Activated CD4-positive, CD25-positive, alpha-beta regulatory T cell treated with anti-CD3 and anti-CD28 coated beads, Interleukin-2, amount 50 U/mL, for 24 hours (primary cell): ENCODE results near the gene SLC2A13.

ENCODE experiments used
- ATAC-seq, 2 donors: fragments of 150-1000 bp; cut with Tn5 transposase; one replicate each; pipeline ENCODE4 v1.10.0; 2021; ENCODE audit warnings: mild to moderate bottlenecking in 1 of 2, moderate library complexity in 1 of 2

Gene SLC2A13

DNA sequence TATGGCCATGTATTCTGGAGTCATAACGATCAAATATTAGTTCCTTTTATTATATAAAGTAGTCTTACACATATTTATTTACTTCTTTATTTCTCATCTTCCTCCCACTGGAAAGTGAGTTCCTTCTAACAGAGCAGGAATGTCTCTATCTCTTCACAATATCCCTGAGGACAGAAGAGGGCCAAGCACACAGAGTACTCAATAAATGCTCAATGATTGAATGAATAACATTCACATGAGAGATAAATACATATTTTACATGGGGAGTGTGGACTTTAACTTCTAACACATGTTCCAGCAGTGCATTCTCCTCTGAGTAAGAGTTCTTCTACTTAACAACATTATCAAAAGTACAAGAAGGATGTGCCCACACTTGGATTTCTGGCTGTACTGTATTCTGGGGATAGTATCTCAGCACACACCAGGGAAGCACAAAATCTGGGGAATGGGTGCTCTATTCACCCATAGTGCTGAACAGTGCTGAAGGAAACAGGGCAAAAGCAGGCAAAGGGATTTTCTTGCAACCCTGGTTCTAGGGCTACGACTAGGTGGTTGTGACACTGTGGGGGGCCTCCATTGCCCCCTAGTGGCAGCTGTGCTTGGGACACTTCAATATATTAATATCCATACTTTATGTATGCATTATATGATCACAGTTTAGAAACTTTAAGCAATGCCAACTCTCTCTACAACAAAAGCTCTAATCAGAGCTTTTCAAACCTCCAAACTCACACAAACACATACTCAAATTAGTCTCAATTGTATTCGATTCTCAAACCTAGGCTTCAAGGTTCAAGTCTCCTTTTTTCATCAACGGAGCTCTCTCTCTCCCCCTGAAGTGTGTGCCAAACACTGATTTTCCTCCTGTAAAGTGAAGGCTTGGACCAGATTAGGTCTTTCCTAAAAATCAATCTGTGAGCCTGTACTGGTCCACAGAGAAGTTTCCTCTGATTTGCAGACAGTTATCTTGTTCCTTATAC lies 115.5 kb downstream of the SLC2A13 start:
- peak; percentile 76 to 84 for ATAC-seq

DNA sequence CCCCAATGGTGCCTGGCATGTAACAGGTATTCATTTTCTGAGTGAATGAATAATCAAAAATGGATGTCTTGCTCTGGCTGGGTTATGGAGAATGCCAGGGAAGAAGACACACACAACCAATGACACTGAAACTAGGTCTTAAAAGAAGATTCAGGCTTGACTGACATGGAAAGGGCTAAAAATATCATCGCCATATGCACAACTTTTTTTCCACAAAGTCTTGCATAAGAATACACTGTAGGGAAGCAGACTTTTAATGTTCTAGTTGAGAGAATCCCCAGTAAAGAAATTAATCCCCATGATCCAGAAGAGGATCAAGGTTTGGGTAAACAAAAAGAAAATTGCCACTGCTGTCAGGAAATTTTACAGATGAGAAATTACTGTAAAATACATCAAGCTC lies 116.4 kb downstream of the SLC2A13 start:
- ATAC-seq = no peak

DNA sequence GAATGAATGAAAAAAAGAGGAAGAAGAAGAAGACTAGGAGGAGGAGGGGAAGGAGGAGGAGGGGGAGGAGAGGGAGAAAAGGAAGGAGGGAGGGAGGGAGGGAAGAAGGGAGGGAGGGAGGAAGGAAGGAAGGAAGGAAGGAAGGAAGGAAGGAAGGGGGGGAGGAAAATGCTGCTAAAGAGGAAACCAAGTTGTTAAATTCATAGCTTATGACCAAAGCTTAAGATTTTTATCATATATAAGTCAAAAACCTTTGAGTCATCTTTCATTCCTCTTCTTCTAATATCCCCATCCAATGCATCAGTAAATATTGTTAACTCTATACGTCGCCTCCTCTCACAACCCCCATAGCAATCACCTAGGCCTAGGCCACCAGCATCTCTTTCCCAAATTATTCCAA lies 117.3 kb downstream of the SLC2A13 start:
- no peak for ATAC-seq

DNA sequence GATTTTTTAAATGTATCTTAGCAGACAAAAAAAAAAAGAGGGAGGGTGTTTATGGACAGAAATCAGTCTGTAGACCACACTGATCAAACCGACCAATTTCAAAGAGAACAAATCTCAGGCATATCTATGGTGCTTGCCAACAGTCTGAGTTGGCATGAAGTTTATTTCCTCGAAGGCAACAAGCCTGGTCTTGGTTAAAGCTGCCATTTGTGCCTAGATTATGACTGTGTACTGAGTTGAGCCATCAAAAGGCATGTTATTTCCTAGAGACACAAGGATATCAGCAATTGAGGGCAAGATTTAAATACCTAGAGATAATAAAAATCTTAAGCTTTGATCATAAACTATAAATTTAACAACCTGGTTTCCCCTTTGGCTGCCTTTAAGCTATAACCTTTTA lies 119.2 kb downstream of the SLC2A13 start:
- no peak for ATAC-seq

DNA sequence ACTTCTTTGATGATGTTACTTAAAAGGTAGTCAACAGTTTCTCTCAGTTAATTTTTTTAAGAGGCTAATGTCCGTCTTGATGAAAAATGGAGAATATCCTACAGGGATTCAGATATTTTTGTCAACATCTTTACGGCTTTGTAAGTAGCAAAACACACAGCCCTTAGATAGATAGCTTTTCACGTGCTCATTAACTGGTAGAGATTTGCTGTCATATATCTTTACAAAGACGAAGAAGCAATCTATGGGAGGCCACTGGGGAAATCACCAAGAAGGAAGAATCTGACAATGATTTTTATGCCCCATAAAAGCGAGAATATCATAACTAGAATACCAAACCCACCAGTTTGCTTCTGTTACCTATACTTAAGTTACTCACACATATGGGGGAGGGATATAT lies 121.2 kb downstream of the SLC2A13 start:
- ATAC-seq = no peak

DNA sequence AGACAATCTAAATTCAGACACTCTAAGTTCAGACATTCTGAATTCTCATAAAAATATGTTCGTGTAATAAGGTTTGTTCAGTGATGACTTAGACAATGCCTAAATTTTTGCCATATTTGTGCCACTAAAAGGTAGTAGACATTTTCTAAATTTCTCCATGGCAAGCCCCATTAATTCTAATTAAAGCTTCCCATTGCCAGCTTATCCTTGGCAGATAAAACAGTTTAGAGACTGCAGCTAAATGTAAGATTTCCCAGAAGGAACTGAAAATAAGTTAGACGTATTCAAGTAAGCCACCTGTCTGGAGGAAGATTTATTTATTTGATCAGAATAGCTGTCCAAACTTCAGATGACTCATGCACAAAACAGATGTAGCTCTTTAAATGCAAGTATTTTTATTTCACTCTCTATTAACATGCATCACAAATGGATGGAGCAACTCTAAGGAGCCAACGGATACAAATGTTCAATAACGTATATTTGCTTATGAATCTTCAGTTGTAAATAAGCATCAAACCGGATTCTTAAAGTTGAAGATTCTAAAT lies 130.4 kb downstream of the SLC2A13 start:
- ATAC-seq = no peak

DNA sequence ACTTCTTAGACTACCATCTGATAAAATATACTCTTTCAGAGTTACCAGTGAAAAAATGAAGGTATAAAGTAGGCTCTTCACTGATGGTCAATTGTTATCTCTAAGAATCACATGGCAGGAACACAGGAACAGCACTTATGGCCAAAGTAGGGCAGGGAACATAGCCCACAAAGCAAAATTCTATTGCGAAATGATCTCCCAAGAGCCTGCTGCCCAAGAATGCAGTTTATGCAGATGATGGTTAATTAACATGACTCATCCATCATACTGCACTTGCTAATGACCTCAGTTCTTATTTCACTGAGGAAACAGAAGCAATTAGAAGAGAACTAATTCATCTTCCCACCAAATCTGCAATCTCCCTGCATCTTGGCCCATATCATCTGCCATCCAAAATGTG lies 133.8 kb downstream of the SLC2A13 start:
- no peak for ATAC-seq

DNA sequence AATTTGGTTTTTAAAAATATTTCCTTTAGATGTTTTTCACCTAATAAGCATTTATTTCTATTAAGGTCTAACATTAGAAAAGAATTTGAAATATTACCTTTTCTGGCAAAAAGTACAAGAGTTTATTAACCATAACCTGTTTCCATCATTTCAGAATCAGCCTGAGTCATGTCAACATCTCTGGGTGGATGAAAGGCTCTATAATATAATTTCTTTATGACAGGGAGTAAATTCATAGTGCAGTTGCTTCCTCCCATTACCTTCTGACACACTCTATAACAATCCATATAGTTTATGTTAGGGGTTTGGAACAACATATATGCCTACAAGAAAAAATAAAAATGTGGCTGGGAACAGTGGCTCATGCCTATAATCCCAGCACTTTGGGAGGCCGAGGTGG lies 134.5 kb downstream of the SLC2A13 start:
- no peak for ATAC-seq

DNA sequence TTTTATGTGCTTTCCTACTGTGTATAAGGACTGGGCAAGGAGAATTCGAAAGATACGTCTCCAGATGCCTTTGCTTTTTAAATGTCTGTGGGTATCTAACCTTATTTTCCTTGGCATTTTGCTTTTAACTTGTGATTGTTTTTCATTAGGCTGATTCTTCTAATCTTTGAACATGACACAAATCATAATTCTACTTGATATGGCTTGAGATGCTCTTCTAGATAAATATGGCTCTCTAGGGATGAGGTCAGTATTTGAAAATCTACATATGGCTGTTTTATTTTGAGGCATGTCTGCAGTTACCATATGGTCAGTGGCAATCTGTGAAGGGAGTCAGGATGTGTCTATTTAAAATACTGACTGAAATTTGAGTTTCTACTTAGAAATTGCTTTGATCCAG lies 139.2 kb downstream of the SLC2A13 start:
- ATAC-seq = no peak

DNA sequence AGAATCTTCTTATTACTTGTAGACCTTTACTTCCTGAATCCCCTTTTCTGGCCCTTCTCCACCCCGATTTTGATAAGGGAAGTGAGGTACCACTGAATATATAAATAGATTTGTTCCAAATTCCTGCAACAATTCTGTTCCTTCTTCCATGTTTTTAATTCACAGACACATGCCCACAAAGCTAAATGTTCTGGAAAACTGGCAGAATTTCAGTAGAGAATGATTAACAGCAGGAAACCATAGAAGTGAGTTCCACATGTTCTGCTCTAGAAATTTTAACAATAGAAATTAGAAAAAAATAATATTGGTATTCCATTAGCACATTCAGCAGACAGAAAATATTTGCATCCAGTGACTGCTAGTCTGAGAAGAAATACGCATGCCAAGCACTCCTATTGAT lies 139.6 kb downstream of the SLC2A13 start:
- ATAC-seq = no peak

DNA sequence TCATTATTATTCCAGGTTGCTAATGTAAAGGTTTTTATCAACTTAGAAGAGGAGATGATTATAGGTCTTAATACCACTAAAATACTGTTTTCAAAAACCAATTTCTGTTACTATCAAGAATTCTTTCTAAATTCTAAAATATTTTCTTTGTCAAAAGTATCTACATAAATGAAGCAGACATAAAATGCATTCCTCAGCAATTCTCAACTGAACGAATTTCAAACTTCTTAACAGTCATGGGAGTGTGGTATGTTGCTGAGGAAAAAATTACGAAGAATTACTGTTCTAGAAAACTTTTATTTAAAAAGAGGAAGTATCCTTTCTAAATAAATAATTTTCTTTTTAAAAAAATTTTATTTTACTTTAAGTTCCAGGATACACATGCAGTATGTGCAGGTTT lies 146.4 kb downstream of the SLC2A13 start:
- no peak for ATAC-seq

DNA sequence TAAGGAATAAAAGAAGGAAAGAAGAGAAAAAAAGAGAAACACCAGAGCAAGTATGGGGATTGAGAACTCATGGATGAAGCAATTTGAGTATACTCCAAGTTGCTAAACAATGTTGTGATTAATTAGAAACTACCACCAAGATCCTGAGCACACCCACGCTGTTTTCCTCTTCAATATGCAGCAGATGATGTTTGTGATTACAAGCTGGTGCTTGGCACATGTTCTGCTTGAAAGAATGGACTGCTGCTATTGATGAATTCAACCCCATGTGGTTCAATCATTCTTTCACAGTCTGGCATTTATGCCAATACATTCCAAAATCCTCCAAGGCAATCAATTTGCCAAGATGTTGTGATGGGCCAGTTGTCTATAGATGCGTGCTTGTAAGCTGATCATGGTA lies 146.8 kb downstream of the SLC2A13 start:
- ATAC-seq = no peak

DNA sequence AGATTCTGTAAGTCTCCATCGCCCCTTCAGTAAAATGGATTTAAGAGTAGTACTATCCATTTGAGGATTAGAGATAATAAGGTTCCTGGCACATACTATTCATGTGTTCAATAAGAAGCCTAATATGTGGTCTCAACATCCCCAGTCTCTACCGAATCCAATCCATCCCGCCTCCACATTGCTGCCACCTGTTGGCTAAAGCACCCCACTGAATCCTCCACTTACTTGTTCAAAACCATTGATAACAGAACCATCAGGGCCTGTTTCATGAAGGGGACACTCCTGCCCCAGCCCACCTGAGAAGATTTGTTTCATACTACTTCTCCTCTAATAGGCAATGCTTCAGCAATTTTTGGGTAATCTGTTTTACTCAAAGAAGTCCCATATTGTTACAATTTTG lies 147.5 kb downstream of the SLC2A13 start:
- ATAC-seq = no peak

DNA sequence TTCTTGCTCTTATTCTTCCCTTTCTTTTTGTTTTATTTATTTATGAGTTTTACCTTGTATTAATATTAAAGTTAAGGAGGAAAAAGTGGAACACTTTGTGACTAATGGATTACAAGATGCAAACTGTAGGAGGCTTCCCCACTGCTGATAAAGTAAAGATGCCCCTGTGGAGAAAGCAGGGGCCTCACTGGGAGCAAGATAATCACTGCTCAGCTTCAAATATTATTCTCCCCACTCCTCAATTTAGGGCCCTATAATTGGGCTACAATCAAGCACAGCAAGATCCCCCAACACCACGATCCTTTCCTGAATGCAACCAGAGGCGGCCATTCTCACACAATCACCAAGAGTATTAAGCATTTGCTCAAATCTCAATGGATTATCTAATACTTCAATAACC lies 149.2 kb downstream of the SLC2A13 start:
- no peak for ATAC-seq

DNA sequence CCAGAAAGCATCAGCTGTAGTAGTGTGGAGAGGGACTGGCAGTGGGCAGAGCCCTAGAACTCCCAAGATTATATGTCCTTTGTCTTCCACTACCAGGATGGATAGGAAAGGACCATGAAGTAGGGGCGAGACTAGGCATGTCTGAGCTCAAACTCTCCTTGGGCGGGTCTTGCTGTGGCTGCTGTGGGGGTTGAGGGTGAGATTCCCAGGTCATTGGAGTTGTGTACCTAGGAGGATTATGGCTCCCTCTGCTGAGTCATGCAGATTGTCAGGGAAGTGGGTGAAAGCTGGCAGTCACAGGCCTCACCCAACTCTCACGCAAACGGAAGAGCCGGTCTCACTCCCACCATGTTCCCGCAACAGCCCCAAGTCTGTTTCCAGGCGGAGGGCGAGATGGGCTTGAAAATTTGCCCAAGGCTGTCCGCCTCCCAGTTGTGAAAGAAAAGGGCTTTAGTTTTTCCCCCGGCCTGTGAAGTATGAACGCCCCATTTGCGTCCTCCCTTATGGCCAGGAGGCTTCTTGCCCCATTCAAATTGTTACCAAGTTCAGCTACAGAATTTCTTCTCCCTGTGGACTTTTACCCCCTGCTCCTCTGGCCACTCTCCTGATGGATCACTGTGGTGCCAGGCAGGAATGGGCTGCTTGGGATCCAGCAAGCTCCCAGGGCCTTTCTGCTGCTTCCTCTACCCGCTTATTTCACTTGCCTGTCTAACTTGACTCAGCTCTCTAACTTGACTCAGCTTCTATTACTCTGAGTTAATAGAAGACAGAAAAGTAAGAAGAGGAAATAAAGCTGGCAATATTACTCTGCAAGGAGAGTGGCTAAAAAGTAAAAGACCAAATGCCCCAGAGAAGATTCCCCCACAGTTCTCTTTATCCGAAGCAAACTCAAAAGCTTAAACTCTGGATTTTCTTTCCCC lies 159.3 kb downstream of the SLC2A13 start:
- no peak for ATAC-seq

DNA sequence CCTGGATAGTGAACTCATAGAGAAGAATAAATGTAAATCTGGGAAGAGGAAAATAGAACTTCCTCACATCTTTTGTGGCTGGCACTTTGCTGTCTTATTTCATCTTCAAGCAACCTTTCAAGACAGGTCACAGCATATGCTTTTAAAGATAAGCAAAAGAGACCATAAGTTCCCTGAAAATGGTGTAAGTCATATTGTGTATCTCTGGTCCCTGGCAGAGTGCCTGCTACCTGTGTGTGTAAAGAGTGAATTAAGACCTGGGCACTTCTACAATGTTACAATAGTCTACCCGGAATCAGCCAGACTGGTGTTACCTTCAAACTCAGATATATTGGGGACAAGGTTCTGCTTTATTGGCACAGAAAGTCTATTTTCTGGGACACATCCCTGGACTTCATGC lies 168.8 kb downstream of the SLC2A13 start:
- ATAC-seq = no peak

DNA sequence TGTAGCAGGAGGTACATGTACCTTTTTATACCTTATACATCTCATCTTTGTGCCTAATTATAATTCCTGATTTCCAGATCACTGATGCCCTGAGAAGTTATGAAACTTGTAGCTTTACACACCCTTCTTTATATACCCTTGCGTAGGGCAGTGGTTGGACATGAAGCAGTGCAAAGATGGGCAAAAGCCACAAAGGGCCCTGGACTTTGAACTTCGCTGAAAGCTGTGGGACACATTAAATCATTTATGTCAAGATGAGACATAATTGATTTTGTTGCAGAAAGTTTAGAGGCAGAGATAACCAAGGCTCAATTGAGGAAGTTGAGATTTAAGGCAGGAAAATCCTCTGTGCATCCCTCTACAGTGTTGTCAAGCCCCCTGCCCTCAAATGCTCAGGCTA lies 170.0 kb downstream of the SLC2A13 start:
- ATAC-seq = no peak

DNA sequence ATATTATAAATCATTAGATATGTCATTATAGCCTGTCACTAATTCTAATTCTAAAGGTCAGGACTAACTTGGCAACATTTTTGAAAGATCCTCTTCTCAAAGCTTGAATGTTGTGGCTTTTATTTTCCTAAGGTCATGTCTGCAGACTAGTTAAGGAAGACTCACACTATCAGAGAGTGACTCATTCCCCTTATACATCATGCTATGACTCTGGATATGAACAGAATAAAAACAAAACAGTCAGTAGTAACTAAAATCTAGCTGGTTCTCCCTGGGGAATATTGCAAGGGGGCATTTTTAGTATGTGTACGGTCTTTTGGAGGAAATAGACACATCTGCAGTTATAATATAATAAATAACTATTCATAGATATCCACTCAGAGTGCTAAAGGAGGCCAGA lies 170.6 kb downstream of the SLC2A13 start:
- ATAC-seq = peak; percentile 32 to 51

DNA sequence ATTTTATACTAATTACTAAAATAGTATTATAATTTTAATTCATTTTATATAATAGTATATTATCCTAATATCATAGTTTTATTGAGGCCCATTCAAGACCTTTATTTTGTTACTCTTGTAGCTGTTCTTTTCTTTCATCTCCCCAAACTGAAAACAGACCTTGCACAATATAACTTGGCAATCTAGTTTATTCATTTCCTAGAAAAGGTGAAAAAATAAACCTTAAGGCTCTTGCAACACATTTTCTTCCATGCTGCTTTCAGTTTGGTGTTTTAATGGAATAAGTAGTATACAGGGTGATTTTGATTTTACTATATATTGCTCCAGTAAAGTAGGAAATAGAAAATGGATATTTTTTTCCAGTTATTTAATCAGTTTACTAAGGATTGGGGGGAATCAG lies 174.0 kb downstream of the SLC2A13 start:
- ATAC-seq = no peak

DNA sequence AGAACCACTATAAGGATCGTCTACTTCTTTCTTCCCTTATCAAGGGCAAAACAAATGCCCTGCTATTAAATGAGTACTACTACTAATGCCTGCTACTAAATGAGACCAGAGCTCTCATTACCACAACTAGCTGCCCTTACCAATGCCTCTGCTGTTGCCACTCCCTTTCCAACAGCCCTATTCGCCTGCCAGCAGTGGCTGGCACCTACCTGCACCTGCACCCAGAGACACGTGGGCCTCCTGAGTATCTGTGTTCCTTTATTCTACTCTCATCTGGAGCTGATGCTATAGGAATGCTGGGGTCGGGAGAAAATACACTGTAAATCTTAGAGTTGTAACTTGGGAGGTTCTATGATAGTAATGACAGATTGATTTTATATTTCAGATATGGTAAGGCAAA lies 174.7 kb downstream of the SLC2A13 start:
- ATAC-seq = no peak

DNA sequence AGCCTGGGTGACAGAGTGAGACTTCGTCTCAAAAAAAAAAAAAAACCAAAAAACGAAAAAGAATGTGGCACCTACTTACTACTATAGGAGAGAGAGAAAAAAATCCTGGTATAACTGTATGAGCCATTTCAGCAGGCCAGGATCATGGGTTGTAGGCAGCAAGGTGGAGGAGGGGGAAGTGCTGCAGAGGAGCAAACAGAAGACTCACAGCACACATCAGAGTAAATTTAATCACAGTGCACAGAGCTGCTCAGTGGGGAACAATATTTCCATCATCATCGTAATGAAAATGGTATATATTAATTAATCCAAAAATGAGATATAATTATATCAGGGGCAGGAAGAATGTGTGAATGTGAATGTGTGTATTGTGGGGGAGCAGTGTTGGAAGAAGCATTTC lies 175.8 kb downstream of the SLC2A13 start:
- ATAC-seq = no peak

DNA sequence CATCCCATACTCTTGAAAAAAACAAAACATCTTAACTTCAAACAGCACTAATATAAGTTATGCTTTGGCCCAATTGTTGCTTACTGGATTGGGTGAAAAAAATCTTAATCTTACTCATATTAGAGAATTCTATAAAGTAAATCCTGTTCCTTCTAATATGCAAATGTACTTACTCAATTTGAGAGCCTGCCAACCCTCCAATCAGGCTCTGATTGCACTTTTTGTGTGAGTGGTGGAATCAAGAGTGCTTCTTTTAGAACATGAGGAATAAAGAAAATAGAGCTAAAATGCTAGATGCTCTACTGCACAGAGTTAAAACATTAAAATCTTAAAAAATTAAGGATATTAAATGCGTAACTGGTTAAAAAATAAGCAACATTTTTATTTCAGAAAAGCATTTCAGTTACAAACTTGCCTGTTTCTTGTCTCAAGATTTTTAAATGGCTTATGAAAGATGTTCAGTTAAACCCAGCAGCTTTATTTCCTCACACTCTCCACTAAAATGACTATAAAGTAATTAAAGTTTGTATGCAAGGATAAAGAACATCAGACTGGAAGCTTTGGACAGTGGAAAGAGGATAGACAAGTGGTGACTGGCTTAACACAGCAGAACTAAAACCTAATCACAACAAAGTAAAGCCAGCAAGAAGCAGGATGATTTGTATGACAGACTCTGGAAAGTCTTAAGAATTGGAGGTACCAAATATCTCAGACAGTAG lies 177.5 kb downstream of the SLC2A13 start:
- ATAC-seq = no peak

DNA sequence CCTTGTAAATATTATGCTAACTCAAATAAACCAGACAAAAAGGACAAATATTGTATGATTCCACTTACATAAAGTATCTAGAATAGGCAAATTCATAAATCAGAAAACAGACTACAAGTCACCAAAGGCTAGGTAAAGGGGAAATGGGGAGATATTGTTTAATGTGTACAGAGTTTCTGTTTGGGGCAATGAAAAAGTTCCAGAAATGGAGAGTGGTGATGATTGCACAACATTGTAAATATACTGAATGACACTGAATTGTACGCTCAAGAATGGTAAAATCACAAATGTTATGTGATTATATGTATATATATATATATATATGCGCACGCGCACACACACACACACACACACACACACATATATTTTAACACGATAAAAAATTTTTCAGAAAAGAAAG lies 182.5 kb downstream of the SLC2A13 start:
- ATAC-seq = no peak
